Left ventricle myocardium inferior (tissue), 1 donor: ENCODE measurements around the gene SEPHS1. TPM values are rescaled to one million over a fixed set of nuclear protein-coding genes. Genes with fewer than 3 reads are reported as not detected.
"Not testable (repeated sequence)": the region's sequence is repeated elsewhere in the genome, so short reads cannot be mapped to it uniquely, and the experiment has no call there.

Experiments
- DNase-seq: peaks from one replicate; pipeline ENCODE4 v3.0.0-alpha.2; 2020
- H3K27ac ChIP-seq: fragments of 200-600 bp; replicated peaks from 2 replicates; pipeline ENCODE4 v1.8.0; 2021
- H3K27me3 ChIP-seq: fragments of 200-600 bp; 2 replicates; pipeline ENCODE4 v1.8.0; 2021; ENCODE audit warnings: low read depth
- H3K36me3 ChIP-seq: fragments of 200-600 bp; 2 replicates; pipeline ENCODE4 v1.8.0; 2021
- H3K4me1 ChIP-seq: fragments of 200-600 bp; 2 replicates; pipeline ENCODE4 v1.8.0; 2021
- H3K4me3 ChIP-seq: fragments of 200-600 bp; 2 replicates; pipeline ENCODE4 v1.8.0; 2021; ENCODE audit warnings: mild to moderate bottlenecking, moderate library complexity
- H3K9me3 ChIP-seq: fragments of 200-600 bp; replicated peaks from 2 replicates; pipeline ENCODE4 v1.8.0; 2021
- intact Hi-C: fragments of 100-400 bp; cut with micrococcal nuclease; formaldehyde crosslinking; loops from one replicate; pipeline ENCODE4 v1.11.0; 2022
- total RNA-seq: library from RNA; stranded (reverse); fragmentation: NEBNext Ultra II Directional; extraction: Animal tissue kit (Norgen Biotek cat#: 25700); gene quantifications from one replicate; pipeline ENCODE4 v1.2.1, GENCODE V29; 2021
- TF ChIP-seq, protein P1 (sequence below): fragments of 200-600 bp; IDR thresholded peaks from 2 replicates; pipeline ENCODE4 v1.8.0; 2021; ENCODE audit warnings: antibody characterized with exemption, mild to moderate bottlenecking, borderline replicate concordance
- donor health status: DM: no; HTN: yes; CAD: no; lungs with severe emphysema.

Gene SEPHS1
- total RNA-seq, 1 donor from 2014 or later = 26.0 TPM

DNA sequence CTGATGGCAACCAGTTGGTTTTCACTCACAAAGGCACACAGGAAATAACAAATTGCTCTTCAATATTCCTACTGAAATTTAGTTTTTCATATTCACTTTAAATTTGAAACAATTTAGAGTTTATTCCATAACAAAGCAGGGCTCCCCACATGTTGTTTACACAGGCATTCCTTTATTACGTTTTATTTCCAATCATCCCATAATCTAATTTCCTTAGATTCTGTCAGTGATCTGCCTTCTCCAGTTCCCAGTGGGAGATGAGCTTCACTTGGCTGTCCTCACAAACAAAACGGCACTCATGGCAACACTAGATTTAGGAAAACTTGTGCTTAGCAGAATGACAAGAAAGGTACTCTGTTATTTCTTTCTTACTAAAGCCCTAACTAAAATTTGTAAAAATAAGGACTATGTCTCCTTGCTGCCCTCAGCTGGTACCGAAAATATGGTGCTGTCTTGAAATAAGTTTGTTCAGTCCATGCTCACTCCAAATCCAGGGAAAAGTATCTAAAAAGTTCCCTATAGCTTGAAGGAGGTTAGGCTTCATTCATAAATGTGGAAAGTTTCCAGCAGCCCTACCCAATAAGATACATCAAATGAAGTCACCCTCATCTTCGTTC is 71.2 kb downstream of the SEPHS1 start:
- no peak for DNase-seq
- peaks cover 18% of the 10 kb centered on the region for H3K4me1 ChIP-seq
- H3K9me3 ChIP-seq = no peaks in the 10 kb centered on the region
- intact Hi-C loops = no loop called here
- no peaks in the 10 kb centered on the region for H3K27me3 ChIP-seq
- TF ChIP-seq, protein P1, sequence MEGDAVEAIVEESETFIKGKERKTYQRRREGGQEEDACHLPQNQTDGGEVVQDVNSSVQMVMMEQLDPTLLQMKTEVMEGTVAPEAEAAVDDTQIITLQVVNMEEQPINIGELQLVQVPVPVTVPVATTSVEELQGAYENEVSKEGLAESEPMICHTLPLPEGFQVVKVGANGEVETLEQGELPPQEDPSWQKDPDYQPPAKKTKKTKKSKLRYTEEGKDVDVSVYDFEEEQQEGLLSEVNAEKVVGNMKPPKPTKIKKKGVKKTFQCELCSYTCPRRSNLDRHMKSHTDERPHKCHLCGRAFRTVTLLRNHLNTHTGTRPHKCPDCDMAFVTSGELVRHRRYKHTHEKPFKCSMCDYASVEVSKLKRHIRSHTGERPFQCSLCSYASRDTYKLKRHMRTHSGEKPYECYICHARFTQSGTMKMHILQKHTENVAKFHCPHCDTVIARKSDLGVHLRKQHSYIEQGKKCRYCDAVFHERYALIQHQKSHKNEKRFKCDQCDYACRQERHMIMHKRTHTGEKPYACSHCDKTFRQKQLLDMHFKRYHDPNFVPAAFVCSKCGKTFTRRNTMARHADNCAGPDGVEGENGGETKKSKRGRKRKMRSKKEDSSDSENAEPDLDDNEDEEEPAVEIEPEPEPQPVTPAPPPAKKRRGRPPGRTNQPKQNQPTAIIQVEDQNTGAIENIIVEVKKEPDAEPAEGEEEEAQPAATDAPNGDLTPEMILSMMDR = peak; percentile 24
- H3K4me3 ChIP-seq = no peak overlapping the region
- peak overlapping the region; percentile 27 for H3K27ac ChIP-seq
- peaks cover 47% of the 10 kb centered on the region for H3K36me3 ChIP-seq

DNA sequence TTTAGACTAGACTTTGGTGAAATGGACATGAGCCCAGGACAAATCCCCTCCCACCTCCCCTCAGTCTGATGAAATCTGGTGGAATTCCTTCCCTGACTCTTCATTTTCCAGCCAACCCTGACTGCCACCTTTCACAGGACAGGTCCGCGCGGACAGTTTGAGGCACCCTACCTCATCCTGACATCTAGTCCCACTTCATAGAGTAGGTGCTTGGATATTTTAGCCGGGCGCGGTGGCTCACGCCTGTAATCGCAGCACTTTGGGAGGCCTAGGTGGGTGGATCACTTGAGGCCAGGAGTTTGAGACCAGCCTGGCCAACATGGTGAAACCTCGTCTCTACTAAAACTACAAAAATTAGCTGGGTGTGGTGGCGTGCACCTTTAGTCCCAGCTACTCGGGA is 71.9 kb downstream of the SEPHS1 start:
- H3K9me3 ChIP-seq, H3K27ac ChIP-seq, DNase-seq, H3K27me3 ChIP-seq, intact Hi-C loops, H3K4me3 ChIP-seq: not testable (repeated sequence)
- peaks cover 18% of the 10 kb centered on the region for H3K4me1 ChIP-seq
- peaks cover 40% of the 10 kb centered on the region for H3K36me3 ChIP-seq

DNA sequence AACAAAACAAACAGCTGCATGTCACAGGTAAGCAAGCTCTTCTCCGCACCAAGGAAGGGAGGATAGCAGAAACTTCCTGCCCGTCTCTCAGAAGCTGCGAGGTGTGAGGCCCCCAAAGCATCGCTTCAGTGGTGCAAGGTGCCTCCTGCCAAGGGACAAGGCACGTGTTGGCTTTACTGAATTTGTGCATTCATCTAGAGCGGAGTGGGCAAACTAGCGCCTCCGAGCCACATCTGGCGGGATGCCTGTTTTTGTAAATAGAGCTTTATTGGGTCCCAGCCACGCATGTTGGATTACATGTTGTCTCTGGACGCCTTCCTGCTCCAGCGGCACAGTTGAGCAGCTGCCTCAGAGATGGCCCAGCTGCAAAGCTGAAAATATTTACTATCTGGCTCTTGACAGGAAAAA is 75.9 kb downstream of the SEPHS1 start:
- peak; percentile 57 for DNase-seq
- Histone ChIP-seq H3K4me3 (no peak overlapping the region), H3K27me3 (no peaks in the 10 kb centered on the region), H3K9me3 (no peaks in the 10 kb centered on the region), H3K36me3 (no peaks in the 10 kb centered on the region), H3K27ac (peak overlapping the region; percentile 51), H3K4me1 (peaks cover 18% of the 10 kb centered on the region)
- TF ChIP-seq, protein P1 = no peak
- intact Hi-C loops = no loop called here

DNA sequence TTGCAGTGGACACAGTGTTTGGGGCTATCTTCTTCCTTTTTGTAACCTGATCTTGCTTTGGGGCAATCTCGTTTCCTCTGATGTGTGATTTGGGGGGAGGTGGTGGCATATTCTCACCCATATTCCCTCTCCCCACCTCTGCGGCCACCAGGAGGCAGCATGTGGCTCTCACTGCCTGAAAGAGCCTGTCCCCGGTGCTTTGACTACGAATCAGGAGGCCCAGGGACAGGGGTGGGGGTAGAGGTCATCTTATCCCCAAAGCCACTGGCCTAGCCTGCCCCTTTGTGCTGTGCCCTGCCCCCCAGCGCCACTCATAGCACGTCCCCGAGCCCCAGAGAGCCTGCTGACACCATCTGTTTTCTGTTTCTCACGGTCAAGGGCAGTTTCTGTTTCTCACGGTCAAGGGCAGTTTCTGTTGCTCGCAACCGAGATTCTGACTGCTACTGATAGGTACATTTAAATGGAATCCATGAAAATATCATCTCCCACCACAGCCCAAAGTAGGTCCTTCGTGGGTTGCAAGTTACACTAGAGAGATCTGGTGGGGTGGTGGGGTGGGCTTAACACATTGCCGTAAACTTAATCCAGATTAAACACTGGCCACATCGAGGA is 76.4 kb downstream of the SEPHS1 start:
- Histone ChIP-seq H3K36me3 (no peaks in the 10 kb centered on the region), H3K27me3 (no peaks in the 10 kb centered on the region), H3K4me3 (no peak overlapping the region), H3K9me3 (no peaks in the 10 kb centered on the region), H3K4me1 (peaks cover 15% of the 10 kb centered on the region), H3K27ac (peak overlapping the region; percentile 51)
- TF ChIP-seq, protein P1 = peak; percentile 42
- intact Hi-C loops = no loop called here
- DNase-seq = peak; percentile 22

DNA sequence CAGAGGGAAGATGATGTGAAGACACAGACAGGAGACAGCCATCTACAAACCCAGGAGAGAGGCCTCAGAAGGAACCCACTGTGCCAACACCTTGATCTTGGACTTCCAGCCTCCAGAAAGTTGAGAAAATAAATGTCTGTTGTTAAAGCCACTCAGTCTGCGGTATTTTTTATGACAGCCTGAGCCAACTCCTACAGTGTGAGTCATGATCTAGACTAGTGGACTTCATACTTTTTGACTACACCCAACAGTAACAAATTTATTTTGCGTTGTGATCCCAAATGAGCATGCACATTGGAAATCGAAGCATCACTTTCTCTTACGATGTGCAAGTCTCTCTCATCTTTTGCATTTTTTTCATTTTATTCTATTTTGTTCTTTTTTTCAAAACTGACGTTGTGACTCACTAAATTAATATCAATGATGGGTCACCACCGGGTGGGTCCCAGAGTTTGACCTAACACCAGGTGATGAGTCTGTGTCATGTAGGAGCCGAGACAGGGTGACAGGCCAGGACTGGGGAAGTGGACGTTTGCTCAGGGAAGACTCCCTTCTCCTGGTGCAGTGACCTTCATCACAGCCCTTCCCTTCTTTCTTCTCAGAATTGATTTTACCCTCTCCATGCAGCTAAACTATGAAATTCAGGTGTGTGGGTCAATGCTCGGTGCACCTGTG is 77.1 kb downstream of the SEPHS1 start:
- TF ChIP-seq, protein P1 = no peak
- H3K27me3 ChIP-seq = peaks cover 6% of the 10 kb centered on the region
- no peaks in the 10 kb centered on the region for H3K9me3 ChIP-seq
- H3K4me1 ChIP-seq = peaks cover 12% of the 10 kb centered on the region
- intact Hi-C loops = no loop called here
- H3K4me3 ChIP-seq = no peak overlapping the region
- H3K36me3 ChIP-seq = no peaks in the 10 kb centered on the region
- DNase-seq = no peak
- H3K27ac ChIP-seq = peak overlapping the region; percentile 51

DNA sequence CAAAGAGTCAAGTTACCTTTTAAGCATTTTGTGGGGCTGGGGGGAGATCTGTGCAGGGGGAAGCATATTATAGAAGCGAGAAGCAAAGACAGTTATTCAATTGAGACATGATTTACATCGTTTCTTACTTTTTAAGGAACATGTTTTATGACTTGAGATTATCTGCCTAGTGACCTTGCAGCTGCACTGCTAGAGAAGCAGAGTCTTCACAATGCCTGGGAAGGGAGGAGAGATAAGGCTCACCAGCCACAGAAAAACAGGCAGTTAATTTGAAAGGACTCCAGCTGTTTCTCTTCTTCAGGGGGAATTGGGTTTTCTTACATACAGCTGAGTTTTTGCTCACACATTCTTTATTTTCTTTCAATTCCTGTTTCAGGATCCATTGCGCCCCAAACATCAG is 79.3 kb downstream of the SEPHS1 start:
- Histone ChIP-seq H3K27me3 (peaks cover 12% of the 10 kb centered on the region), H3K27ac (no peak overlapping the region), H3K36me3 (no peaks in the 10 kb centered on the region), H3K9me3 (no peaks in the 10 kb centered on the region), H3K4me1 (peaks cover 12% of the 10 kb centered on the region), H3K4me3 (no peak overlapping the region)
- TF ChIP-seq, protein P1 = no peak
- no peak for DNase-seq
- intact Hi-C loops = no loop called here
